Posterior vena cava (tissue), 2 donors: Measurements from ENCODE around the gene OSBPL9. TPM values are rescaled to one million over a fixed set of nuclear protein-coding genes. Genes with fewer than 3 reads are reported as not detected.

Experiments used
- DNase-seq: peaks from one replicate; pipeline ENCODE4 v3.0.0-alpha.2; 2020; ENCODE audit warnings: low spot score
- intact Hi-C, 2 donors: fragments of 100-400 bp; cut with DNase I; formaldehyde crosslinking; loops; one replicate each; pipeline versions ENCODE4 v1.14.1 to v1.14.2; 2022 to 2023
- long read RNA-seq, 2 donors: library from polyadenylated mRNA; unstranded; transcript quantifications; one replicate each; pipeline ENCODE4 v2.0.0, GENCODE V29; 2020 to 2021
- total RNA-seq, 2 donors: library from RNA; stranded (reverse); fragmentation: NEBNext Ultra II Directional; extraction: Animal tissue kit (Norgen Biotek cat#: 25700); gene quantifications; one replicate each; pipeline ENCODE4 v1.2.1, GENCODE V29; 2021
- donor health status: DM: yes; HTN: yes; CAD: no.
- donor health status: DM: yes; HTN: yes; CAD: no.

Gene OSBPL9
- total RNA-seq, result 10 to 100 TPM; 73.1 to 84.5 TPM
- long read RNA-seq, donor 1, transcript OSBPL9-203 (24 exons, 2,893 nt), result major isoform, 5 of 20 reads
- long read RNA-seq, donor 1, partial matches to known transcripts, result 2 of 20 reads
- long read RNA-seq, donor 1, other reads (novel, unspliced or antisense), result 9 of 20 reads
- long read RNA-seq, donor 2, transcript OSBPL9-215 (23 exons, 2,831 nt), result major isoform, 9 of 66 reads
- long read RNA-seq, donor 2, transcript OSBPL9-203 (24 exons, 2,893 nt), result major isoform, 9 of 66 reads
- long read RNA-seq, donor 2, partial matches to known transcripts, result 26 of 66 reads
- long read RNA-seq, donor 2, other reads (novel, unspliced or antisense), result 20 of 66 reads

- DNase-seq, result peak; percentile 96
- intact Hi-C loops, result no loop called here
Measured at GRCh38 chr1:51616903-51617708, at the start of gene OSBPL9. Gene OSBPL9 (plus strand): TSS chr1:51617092. CDS start chr1:51617111, 19 bp downstream.

DNA sequence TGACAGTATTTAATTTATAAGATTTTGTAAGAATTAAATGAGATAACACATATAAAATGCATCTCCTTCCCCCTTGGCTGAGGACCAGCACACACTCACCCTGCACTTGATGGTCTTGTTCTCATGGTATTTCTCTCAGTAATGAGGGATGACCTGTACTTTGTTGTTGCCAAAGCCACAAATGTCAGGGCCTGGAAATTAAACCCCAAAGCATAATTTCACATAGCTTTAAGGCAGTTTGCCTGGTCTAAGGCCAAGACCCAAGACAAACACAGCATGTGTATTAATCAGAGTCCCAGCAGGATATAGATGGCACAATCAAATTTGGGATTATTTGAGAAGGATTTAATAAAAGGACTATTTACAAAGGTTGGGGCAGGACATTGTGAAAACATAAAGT, 49.2 kb upstream of the OSBPL9 start:
- intact Hi-C loops, result no loop called here
- DNase-seq, result no peak

DNA sequence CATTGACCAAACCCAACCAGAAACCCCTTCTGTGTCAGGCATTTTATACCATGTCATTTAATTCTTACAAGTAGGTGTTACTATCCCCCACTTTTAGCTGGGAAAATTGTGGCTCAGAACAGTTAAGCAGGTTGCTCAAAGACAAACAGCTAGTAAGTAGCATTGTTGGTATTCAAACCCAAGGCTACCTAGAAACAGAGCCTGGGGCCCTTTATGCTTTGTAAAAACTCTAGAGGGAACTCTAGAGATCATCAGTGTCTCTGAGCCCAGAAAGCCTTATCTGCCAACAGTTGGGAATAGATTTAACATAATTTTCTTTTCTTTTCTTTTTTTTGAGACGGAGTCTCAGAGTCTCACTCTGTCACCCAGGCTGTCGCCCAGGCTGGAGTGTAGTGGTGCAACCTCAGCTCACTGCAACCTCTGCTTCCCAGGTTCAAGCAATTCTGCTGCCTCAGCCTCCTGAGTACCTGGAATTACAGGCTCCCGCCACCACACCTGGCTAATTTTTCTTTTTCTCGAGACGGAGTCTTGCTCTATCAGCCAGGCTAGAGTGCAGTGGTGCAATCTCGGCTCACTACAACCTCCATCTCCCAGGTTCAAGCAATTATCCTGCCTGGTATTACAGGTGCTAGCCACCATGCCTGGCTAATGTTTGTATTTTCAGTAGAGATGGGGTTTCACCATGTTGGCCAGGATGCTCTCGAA, 48.5 kb upstream of the OSBPL9 start:
- intact Hi-C loops, result no loop called here
- DNase-seq, result no peak

GRCh38 chr1:51569284-51570062, 47.4 kb upstream of the OSBPL9 start:
- DNase-seq, result no peak
- intact Hi-C loops, result no loop called here

- intact Hi-C loops, result no loop called here
- DNase-seq, result no peak
Measured at GRCh38 chr1:51570063-51570710, 46.7 kb upstream of the OSBPL9 start.

GRCh38 chr1:51572365-51572764, 44.5 kb upstream of the OSBPL9 start:
- DNase-seq, result no peak
- intact Hi-C loops, result no loop called here

GRCh38 chr1:51574796-51575195, 42.1 kb upstream of the OSBPL9 start:
- intact Hi-C loops, result no loop called here
- DNase-seq, result no peak

- no peak for DNase-seq
- intact Hi-C loops, result no loop called here
Measured at GRCh38 chr1:51575406-51576084, 41.3 kb upstream of the OSBPL9 start.

GRCh38 chr1:51576085-51576444, 40.8 kb upstream of the OSBPL9 start:
- intact Hi-C loops, result no loop called here
- DNase-seq, result no peak

GRCh38 chr1:51576923-51577322, 40.0 kb upstream of the OSBPL9 start:
- intact Hi-C loops, result no loop called here
- no peak for DNase-seq

DNA sequence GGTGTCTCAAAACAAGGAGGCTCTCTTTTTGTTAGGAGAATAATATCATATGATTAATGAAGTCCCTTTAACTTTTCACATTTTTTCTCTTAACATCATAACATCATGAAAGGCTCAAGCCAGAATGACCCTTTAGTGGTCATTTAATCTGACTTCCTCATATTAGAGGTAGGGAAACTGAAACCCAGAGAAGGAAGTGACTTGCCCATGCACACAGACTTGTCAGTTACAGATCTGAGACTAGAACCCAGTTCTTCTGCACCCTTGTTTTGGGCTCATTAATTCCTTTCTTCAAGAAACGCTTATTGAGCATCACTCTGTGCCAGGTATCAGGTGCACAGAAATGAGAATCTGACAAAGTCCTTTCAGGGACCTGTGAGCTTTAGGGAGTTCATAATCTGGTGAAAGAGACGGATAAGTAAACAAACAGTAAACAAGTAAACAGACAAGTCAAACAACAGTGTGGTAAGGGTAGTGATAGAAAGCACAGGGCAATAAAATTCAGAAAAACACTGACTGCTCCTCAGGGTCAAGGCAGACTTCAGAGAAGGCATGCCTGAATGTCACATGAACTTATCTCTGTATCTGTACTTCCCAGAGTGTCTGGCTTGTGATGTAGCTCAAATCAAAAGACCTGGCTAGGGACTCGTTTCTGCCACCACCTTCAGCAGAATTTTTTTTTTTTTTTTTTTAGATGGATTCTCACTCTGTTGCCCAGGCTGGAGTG, 38.3 kb upstream of the OSBPL9 start:
- intact Hi-C loops, result no loop called here
- no peak for DNase-seq

GRCh38 chr1:51581238-51581637, 35.7 kb upstream of the OSBPL9 start:
- DNase-seq, result no peak
- intact Hi-C loops, result no loop called here

GRCh38 chr1:51583532-51583931, 33.4 kb upstream of the OSBPL9 start:
- intact Hi-C loops, result no loop called here
- peak; percentile 92 for DNase-seq

- no peak for DNase-seq
- intact Hi-C loops, result no loop called here
Measured at GRCh38 chr1:51584021-51584420, 32.9 kb upstream of the OSBPL9 start.

- intact Hi-C loops, result no loop called here
- DNase-seq, result no peak
Measured at GRCh38 chr1:51592711-51593110, 24.2 kb upstream of the OSBPL9 start.

DNA sequence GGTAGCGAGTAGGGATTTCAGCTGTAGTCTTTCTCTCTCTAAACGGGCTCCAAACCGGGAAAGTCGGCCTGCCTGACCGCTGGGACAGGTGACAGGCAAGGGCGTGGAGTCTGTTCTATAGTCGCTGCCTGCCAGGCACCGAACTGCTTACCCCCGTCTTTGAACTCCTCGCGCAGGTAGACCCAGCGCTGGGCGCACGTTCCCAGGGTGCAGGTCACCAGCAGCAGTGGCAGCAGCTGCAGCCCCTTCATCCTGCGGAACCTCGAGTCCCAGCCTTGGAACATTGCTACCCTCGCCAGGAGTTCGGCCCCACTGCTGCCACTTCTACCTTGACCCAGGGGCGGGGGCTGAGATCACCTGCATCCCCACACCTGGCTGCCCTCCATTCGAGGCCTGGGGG, 22.2 kb upstream of the OSBPL9 start:
- intact Hi-C loops, result no loop called here
- DNase-seq, result no peak

GRCh38 chr1:51600529-51600928, 16.4 kb upstream of the OSBPL9 start:
- intact Hi-C loops, result no loop called here
- no peak for DNase-seq

DNA sequence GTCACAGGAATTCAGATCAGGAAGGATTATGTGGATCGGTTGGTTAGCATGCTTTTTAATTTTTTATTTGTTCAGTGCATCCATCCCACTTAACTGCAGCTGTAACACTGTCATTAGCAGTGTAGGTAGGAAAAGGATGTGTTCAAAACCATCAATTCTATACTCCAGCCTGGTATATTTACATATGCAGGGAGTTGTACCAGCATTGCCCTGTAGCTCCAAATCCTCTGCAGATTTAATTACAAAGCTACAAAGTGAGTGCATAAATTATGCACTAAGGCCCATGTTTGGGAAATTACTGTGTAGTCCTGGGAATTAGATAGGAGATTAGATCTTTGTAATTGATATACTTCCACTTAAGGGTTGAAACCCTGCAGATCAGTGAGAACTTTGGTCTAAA, 15.9 kb upstream of the OSBPL9 start:
- no peak for DNase-seq
- intact Hi-C loops, result no loop called here
